OCI-LY3 (cell line): ENCODE results near the gene LETM1.

Source experiments
- EZH2phosphoT487 ChIP-seq: fragments of 200-600 bp; shearing (Covaris generic); IDR thresholded peaks from 2 replicates; pipeline ENCODE4 v1.6.1; 2018; ENCODE audit warnings: antibody characterized with exemption, mixed run types, low read depth
- TF ChIP-seq, protein P1 (sequence below): fragments of 200-600, 300-600 bp; sonication (generic); IDR thresholded peaks from 2 replicates; pipeline ENCODE4 v1.5.1; 2014; ENCODE audit warnings: antibody characterized with exemption, low read length, low read depth

DNA sequence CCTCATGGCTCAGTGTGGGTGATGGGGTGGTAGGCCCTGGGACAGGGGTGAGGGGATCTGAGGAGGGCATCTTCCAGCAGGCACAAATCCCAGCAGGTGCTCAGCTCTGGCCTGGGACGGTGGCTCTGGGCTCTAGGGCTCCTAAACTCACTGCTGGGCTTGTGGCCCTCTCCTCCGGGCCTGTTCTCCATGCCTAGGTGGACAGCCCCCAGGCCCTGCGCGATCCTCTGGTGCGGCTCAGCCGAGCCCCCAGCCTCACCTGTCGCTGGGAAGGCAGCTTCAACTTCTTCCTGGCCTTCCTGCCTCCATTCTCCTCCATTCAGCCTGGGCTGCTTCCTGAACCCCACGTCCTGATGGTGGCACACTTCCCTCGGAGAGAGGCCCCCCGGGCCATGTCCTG, 82.2 kb downstream of the LETM1 start:
- TF ChIP-seq, protein P1, sequence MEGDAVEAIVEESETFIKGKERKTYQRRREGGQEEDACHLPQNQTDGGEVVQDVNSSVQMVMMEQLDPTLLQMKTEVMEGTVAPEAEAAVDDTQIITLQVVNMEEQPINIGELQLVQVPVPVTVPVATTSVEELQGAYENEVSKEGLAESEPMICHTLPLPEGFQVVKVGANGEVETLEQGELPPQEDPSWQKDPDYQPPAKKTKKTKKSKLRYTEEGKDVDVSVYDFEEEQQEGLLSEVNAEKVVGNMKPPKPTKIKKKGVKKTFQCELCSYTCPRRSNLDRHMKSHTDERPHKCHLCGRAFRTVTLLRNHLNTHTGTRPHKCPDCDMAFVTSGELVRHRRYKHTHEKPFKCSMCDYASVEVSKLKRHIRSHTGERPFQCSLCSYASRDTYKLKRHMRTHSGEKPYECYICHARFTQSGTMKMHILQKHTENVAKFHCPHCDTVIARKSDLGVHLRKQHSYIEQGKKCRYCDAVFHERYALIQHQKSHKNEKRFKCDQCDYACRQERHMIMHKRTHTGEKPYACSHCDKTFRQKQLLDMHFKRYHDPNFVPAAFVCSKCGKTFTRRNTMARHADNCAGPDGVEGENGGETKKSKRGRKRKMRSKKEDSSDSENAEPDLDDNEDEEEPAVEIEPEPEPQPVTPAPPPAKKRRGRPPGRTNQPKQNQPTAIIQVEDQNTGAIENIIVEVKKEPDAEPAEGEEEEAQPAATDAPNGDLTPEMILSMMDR: no peak
- no peak for TF ChIP-seq EZH2phosphoT487
